Esophagus squamous epithelium (tissue), 4 donors: ENCODE data around the gene CREB3L2.

ENCODE experiments used
- CTCF ChIP-seq, 6 experiments: fragments of 450-650 bp in 4 of 6; fragments of 200-600 bp in 2 of 6; sonication (generic) in 2 of 6; IDR thresholded peaks; one replicate each; pipeline ENCODE4 v1.5.1; 2016 to 2019; ENCODE audit warnings: antibody characterized with exemption in 6 of 6, mild to moderate bottlenecking in 4 of 6, moderate library complexity in 4 of 6
- POLR2A ChIP-seq, 4 donors: fragments of 450-650 bp; IDR thresholded peaks; one replicate each; pipeline ENCODE4 v1.6.1; 2017; ENCODE audit warnings: antibody characterized with exemption in 4 of 4, mild to moderate bottlenecking in 4 of 4, moderate library complexity in 3 of 4

- no peak for TF ChIP-seq CTCF (IDR thresholded peaks at IDR 0.05)
- no peak for TF ChIP-seq POLR2A (IDR thresholded peaks at IDR 0.05)
These were observed 12.3 kb downstream of the CREB3L2 start for GRCh38 chr7:137989590-137989989.
